RPMI8226 (cell line): ENCODE data around the gene SFTPA2.
"Not testable (repeated sequence)": the region's sequence is repeated elsewhere in the genome, so short reads cannot be mapped to it uniquely, and the experiment has no call there.

Source experiments
- DNase-seq: peaks from one replicate; pipeline ENCODE4 v3.0.0-alpha.2; 2015

The SFTPA2 gene

GRCh38 chr10:79556961-79557360, 3.2 kb downstream of the SFTPA2 start:
- DNase-seq: not testable (repeated sequence)

DNA sequence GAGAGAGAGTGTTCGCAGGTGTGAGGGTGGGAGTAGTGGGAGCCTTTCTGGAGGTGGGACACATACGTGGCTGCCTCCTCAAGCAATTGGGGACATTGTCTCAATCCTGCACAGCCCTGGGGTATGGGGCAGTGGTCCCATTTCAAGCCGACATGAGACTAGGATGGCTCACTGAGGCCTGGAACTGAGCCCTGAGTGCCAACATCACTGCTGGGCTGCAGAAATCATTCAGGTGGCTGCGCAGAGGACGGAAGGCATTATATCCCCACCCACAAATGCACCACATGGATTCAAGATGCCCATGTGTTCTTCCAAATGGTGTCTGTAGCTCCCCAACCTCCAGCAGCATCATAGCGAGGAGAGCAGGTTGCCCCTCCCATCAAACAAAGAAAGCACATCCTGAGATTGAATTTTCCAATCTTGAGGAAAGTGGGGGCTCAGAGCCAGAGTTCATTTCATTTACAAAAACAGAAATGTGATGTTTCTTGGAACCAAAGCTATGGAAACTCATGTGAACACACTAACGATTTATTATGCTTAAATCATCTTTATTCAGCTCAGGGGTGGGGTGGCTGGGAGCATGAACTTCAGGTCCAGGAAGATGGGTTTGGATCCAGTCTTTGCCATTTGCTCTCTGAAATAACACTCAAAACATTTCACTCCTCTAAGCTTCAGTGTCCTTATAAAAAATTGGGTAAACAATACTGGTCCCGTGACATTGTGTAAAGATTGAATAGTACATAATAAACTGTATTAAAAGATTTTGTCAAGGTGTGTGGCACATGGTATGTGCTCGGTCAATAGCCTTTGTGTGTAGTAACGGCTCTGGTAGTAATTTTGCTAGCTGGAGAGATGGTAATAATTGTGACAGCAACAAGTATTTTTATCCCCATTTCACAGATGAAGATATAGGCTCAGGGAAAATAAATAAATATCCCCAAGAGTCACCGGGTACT, 4.6 kb downstream of the SFTPA2 start:
- no peak for DNase-seq

DNA sequence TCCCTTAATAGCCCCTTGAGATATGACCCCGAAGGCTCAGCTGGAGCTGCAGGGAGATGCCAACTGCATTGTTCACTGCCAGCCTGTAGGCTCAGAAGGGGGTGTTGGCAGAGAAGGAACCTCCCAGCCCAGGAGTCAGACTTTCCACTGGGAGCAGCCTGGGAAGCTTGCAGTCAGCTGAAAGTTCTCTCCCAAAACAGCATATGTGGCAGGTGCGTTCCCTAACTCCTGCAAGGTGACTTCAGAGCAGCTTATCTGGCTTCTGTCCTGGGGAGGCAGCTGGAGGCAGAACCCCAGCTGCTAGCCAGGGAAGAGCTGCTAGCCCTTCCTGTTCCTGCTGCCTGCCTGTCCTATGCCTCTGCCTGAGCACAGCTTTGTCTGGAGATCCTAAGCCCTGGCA, 8.1 kb downstream of the SFTPA2 start:
- DNase-seq: no peak

DNA sequence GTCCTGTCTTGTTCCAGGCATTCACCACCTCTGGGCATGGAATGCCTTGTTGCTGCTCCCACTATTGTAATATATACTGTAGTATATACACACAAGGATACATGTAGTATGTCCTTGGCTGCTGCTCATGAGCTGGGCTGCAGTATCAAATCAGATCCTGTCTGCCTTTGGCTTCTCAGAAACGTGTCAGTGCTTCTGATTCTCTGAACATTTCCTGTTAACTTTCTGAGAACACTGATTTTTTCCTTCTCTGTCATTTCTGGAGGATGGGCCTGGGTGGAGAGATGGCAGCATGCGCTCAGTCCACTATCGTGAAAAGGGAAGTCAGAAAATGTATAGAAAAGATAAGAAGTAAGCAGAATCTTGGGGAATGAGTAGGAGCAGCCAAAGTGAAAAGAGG, 12.2 kb downstream of the SFTPA2 start:
- no peak for DNase-seq

- DNase-seq: not testable (repeated sequence)
Measured at GRCh38 chr10:79547128-79547527, 13.1 kb downstream of the SFTPA2 start.

DNA sequence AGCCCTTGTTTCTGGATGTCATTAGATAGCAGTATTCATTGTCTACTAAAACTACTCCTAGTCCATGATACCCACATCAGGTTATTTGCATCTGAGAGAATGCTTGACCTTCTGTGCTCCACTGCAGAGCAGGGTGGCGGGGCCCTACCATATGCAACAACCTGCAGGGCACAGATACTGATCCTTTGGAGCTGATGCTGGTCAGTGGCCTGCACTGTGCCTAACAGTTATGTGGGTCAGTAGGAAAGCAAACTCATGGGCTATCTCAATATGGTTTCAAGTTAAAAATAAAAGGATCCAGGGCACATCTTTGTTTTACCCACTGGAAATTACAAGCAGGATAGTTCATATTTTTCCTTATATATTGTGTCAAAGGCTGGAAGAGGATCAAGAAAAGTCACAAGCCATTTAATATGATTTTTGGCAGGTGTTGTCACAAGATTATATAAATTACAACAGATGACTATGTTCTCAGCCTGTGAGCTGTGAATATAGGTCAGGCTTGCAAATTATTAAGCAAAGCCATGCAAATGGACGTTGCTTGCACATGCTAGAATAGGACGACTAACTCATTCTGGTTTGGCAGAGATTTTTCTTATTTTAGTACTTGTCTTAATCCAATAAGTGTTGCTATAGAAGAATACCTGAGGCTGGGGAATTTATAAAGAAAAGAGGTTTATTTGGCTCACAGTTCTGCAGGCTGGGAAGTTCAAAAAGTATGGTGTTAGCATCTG, 15.1 kb downstream of the SFTPA2 start:
- not testable (repeated sequence) for DNase-seq

DNA sequence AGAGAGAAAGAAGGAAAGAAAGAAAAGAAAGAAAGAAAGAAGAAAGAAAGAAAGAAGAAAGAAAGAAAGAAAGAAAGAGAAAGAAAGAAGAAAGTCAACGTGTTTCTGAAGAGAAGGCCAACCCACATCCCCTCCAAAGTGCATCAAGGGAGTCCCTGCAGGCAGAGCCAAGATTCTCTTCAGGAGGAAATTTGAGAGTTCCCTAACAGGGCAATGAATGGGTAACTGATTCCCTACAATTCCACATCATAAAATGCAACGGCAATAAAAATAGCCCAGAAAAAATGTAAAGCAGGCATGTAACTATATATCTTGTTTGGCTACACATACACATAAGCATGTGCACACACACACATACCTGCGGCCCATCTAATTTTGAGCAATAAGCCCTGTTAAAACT, 15.8 kb downstream of the SFTPA2 start:
- not testable (repeated sequence) for DNase-seq

- no peak for DNase-seq
Measured at GRCh38 chr10:79542626-79543025, 17.6 kb downstream of the SFTPA2 start.

- not testable (repeated sequence) for DNase-seq
Measured at GRCh38 chr10:79540930-79541329, 19.3 kb downstream of the SFTPA2 start.

DNA sequence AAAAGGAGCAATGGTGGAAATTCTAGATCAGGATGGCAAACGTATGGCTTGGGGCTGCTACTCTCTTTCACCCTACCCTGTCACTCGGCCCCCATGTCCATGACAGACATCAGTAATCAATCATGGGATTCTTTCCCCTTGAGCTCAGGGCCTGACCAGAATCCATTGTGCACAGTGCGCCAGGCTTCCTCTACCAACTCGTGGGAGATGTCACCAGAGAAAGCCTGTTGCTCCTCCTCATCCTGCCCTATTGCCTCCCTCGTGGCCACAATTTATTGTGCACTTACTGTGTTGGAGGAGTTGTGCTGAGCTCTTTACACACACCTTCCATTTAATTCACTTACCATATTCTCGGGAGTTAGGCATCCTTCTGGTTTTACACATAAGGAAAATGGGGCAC, 21.9 kb downstream of the SFTPA2 start:
- not testable (repeated sequence) for DNase-seq

GRCh38 chr10:79533903-79534175, 26.4 kb downstream of the SFTPA2 start:
- not testable (repeated sequence) for DNase-seq

DNA sequence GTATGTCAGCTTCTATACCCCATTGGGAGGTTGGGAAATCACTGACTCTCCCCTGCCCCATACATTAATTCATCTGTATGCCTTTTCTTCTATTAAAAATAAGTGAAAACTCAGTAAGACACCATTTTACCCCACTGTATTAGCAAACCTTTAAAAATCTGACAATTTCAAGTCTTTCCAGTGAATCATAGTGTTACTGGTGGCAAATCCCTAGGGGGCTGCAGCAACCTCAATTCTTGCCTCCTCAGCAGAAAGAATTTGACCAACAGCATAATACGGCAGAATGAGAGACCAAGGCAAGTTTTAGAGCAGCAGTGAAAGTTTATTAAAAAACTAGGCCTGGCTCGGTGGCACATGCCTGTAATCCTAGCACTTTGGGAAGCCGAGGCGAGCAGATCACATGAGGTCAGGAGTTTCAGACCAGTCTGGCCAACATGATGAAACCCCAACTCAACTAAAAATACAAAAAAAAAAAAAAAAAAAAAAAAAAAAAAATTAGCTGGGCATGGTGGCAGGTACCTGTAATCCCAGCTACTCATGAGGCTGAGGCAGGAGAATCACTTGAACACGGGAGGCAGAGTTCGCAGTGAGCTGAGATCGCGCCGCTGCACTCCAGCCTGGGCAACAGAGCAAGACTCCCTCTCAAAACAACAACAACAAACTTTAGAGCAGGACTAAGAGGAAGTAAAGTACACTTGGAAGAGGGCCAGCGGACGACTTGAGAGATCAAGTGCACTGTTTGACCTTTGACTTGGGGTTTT, 26.9 kb downstream of the SFTPA2 start:
- peak; percentile 15 for DNase-seq

GRCh38 chr10:79528261-79528660, 31.9 kb downstream of the SFTPA2 start:
- DNase-seq: not testable (repeated sequence)

GRCh38 chr10:79525049-79525710, 35.0 kb downstream of the SFTPA2 start:
- not testable (repeated sequence) for DNase-seq

GRCh38 chr10:79523157-79523853, 36.9 kb downstream of the SFTPA2 start:
- DNase-seq: not testable (repeated sequence)

DNA sequence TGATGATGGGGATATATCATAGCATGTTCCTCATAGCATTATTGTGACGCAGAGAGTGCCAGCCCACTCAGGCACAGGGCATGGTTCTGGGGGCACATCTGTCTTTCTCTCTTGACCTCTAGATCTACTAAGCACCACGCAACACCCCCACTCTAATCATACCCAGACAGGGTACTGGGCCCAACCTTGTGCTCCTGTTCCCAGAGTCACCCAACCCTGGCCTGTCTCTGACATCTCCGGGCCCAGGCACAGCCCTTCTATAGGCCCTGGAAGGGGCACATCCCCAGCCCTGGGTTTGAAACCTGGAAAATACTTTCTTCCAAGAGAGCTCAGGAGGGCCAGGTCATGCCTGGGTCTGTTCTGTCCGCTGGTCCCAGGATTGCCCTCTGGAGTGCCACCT, 37.7 kb downstream of the SFTPA2 start:
- not testable (repeated sequence) for DNase-seq

GRCh38 chr10:79521751-79522150, 38.5 kb downstream of the SFTPA2 start:
- not testable (repeated sequence) for DNase-seq

DNA sequence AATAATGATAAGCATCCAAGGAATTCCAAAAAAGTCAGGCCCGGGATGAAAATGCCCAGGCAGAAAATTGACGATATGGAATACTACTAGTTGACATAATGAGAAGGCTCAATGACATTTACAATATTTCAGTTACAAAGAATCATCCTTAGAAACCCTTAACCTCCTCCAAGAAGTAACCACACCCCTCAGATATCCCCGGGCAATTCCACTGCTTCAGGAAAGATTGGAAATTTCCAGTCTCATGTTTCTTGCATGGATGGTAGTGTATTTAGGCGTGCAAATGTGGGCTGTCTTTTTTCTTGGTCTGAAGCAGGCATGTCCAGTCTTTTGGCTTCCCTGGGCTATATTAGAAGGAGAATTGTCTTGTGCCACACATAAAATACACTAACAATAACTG, 42.6 kb downstream of the SFTPA2 start:
- DNase-seq: not testable (repeated sequence)

DNA sequence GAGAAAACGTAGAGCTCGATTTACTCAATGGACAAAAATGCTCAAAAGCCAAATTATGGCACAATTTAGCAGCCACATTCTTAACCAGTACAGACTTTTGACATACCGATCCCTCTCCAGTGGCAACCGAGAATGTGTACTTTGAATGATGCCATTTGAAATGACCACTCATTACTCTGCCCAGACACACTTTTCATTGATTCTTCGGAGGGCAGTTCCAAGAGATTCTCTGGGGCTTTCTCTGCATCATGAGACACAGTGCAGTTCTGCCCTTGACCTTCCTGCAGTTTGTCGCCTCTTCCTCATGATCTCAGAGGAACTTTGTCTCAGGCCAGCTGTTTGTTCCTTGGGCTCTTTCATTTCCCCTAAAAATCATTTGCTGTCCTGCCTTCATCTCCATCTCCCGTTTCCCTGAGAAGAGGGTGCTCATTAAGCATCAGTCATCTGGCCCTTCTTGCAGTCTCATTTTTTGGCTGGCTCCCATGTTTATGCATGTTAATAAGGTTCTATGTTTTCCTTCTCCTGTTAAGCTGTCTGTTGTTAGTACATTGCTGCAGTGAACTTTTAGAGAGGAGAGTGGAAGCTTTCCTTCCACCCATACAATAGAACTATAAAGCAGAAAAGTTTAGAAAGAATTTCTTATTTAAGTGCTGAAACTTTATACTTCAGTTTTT, 43.5 kb downstream of the SFTPA2 start:
- not testable (repeated sequence) for DNase-seq

DNA sequence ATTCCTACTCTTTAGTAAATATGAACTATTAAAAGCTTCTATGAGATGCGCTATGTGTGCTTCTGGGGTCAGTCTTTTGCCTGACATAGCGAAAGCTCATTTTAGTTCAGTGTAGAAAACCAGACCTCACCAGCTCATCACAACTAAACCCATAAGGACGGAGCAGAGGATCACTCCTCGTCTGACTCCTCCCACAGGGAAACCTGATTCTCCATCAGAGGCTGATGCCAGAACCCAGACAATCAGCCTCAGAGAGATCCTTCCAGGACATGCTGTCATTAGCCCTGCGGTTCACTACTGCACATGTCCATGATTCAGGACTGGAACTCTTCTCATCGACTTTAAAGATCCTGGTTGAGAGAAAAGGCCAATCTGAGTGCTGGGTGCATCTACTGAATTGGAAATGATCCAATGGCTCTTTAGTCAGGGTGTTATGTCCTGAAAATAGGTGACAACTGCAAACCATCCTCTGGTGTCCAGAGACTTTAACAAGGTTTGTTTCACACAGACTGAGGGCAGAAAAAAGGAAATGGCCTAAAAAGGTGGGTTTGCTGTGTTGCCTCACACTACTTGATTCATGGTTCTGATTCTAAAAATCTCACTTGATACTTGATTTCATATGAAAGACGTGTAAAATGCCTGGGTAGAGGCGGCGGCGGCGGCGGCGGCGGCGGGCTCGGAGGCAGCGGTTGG, 48.2 kb downstream of the SFTPA2 start, which contains the start of gene EIF5AL1:
EIF5AL1 (plus strand) TSS at position 643 of the 693 bp plus-strand sequence. CDS start 117 bp downstream, outside the sequence.
- not testable (repeated sequence) for DNase-seq
